Common myeloid progenitor, CD34-positive (primary cell): ENCODE measurements around the gene SCN2A.

ENCODE experiments used
- CTCF ChIA-PET: fragments of 350-600 bp; sonication (Branson Sonifier 250); formaldehyde crosslinking; loops from one replicate; lab custom pipeline; 2021; ENCODE audit warnings: antibody characterized with exemption; lab: Charles Lee
- POLR2A ChIA-PET: fragments of 350-600 bp; sonication (Branson Sonifier 250); formaldehyde crosslinking; loops from one replicate; lab custom pipeline; 2021; ENCODE audit warnings: antibody characterized with exemption; lab: Charles Lee
- DNase-seq, 3 donors: peaks; one replicate each; pipeline versions ENCODE4 v3.0.0 to v3.0.0-alpha.2; 2013
- H3K27ac ChIP-seq, 2 experiments: 1 replicate in 1 of 2; 2 replicates in 1 of 2; pipeline ENCODE4 v1.7.0; 2013; ENCODE audit warnings: inconsistent platforms in 2 of 2, low read length in 2 of 2, mild to moderate bottlenecking in 2 of 2, low read depth in 1 of 2, moderate library complexity in 1 of 2; ENCODE audit not compliant: severe bottlenecking in 2 of 2, insufficient read depth in 1 of 2, poor library complexity in 1 of 2
- H3K27me3 ChIP-seq, 5 experiments: replicated peaks in 2 of 5; 1 replicate in 3 of 5; 2 replicates in 2 of 5; pipeline versions ENCODE4 v1.6.1 to v1.7.0; 2013; ENCODE audit warnings: low read length in 4 of 5, mild to moderate bottlenecking in 2 of 5, moderate library complexity in 2 of 5, inconsistent platforms in 1 of 5; ENCODE audit not compliant: insufficient read depth in 5 of 5, control insufficient read depth in 4 of 5
- H3K36me3 ChIP-seq, 4 experiments: 1 replicate in 2 of 4; 2 replicates in 2 of 4; pipeline versions ENCODE4 v1.6.1 to v1.7.0; 2013; ENCODE audit warnings: low read length in 3 of 4, control low read depth in 1 of 4, mild to moderate bottlenecking in 1 of 4; ENCODE audit not compliant: control insufficient read depth in 4 of 4, insufficient read depth in 4 of 4
- H3K4me1 ChIP-seq, 4 experiments: 1 replicate in 3 of 4; 2 replicates in 1 of 4; pipeline versions ENCODE4 v1.6.1 to v1.7.1; 2013; ENCODE audit warnings: low read length in 3 of 4, mild to moderate bottlenecking in 3 of 4, control low read depth in 1 of 4, inconsistent platforms in 1 of 4, moderate library complexity in 1 of 4; ENCODE audit not compliant: control insufficient read depth in 4 of 4, insufficient read depth in 4 of 4; ENCODE audit errors: control extremely low read depth in 1 of 4
- H3K4me3 ChIP-seq, 7 experiments: 1 replicate in 4 of 7; 2 replicates in 3 of 7; pipeline versions ENCODE4 v1.5.1 to v1.7.0; 2013; ENCODE audit warnings: mild to moderate bottlenecking in 7 of 7, low read length in 6 of 7, moderate library complexity in 6 of 7, inconsistent platforms in 2 of 7, low read depth in 2 of 7, control low read depth in 1 of 7; ENCODE audit not compliant: insufficient read depth in 4 of 7, control insufficient read depth in 1 of 7; ENCODE audit errors: extremely low read depth in 1 of 7
- H3K9me3 ChIP-seq, 5 experiments: 1 replicate in 4 of 5; 2 replicates in 1 of 5; pipeline versions ENCODE4 v1.6.1 to v1.7.1; 2013; ENCODE audit warnings: low read length in 4 of 5, mild to moderate bottlenecking in 2 of 5, inconsistent platforms in 1 of 5, low read depth in 1 of 5, moderate library complexity in 1 of 5; ENCODE audit not compliant: control insufficient read depth in 4 of 5, insufficient read depth in 2 of 5; ENCODE audit errors: control extremely low read depth in 1 of 5
- WGBS: methylation state at CpG from one replicate; pipeline ENCODE4 v1.1.5; 2013; ENCODE audit not compliant: insufficient coverage; 5-methylcytosine and 5-hydroxymethylcytosine counted together

SCN2A gene

GRCh38 chr2:165202239-165202638 is 37.0 kb upstream of the SCN2A start:
- Histone ChIP-seq H3K9me3 (peaks cover 0 to 2% (median 0%) of the 10 kb centered on the region in 5 experiments), H3K4me1 (peaks cover 4 to 10% (median 8%) of the 10 kb centered on the region in 4 experiments), H3K4me3 (no peak overlapping the region), H3K27me3 (no peaks in the 10 kb centered on the region), H3K36me3 (no peaks in the 10 kb centered on the region), H3K27ac (no peak overlapping the region)
- no CpG with 5 or more reads among the region's 1 CpG for WGBS
- ChIA-PET POLR2A (no interaction called here), CTCF (interaction anchor here (0.9 to 3.1 kb wide), 6 partner anchors 12 to 185 kb away, joined by 3 to 33 read pairs (median 4); partner anchors contain the start of gene SCN2A)
- no peak for DNase-seq

GRCh38 chr2:165203689-165204559 is 35.3 kb upstream of the SCN2A start, which contains the start of gene SCN3A:
Gene SCN3A, minus strand, starts transcription at chr2:165204050. Its CDS starts 27,656 bp downstream, at chr2:165176394.
- CTCF ChIA-PET, result interaction anchor here (0.6 to 3.1 kb wide), 20 partner anchors 8 to 394 kb away, joined by 3 to 33 read pairs (median 3); no protein-coding TSS in a partner anchor
- POLR2A ChIA-PET, result no interaction called here
- Histone ChIP-seq H3K4me1 (peaks cover 4 to 10% (median 8%) of the 10 kb centered on the region in 4 experiments), H3K4me3 (peak within 1 kb of the TSS in 5 of 7 experiments; percentile 1 to 61 (median 22)), H3K36me3 (no peaks in the 10 kb centered on the region), H3K27ac (no peak within 1 kb of the TSS), H3K27me3 (no peaks in the 10 kb centered on the region), H3K9me3 (peaks cover 0 to 2% (median 0%) of the 10 kb centered on the region in 5 experiments)
- no CpG with 5 or more reads among the region's 8 CpGs for WGBS
- peak; percentile 55 to 63 (median 62) for DNase-seq

DNA sequence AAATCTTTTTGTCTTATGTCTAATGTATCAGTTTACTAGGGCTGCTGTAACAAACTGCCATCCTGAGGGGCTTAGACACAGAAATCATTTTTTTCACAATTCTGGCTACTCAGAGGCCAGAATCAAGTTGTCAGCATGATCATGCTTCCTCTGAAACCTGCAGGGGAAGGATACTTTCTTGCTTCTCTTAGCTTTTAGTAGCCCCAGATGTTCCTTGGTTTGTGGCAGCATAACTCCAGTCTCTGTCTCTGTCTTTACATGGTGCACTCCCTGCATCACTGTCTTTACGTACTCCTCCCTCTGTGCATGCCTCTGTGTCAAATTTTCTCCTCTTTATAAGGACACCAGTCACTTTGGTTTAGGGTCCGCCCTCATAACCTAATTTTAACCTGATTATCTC is 33.3 kb upstream of the SCN2A start:
- 88% methylated on average over 1 of the region's 2 CpGs for WGBS
- DNase-seq, result no peak
- CTCF ChIA-PET, result interaction anchor here (1.4 to 1.5 kb wide), 2 partner anchors 9 to 213 kb away, joined by 3 to 4 read pairs; no protein-coding TSS in a partner anchor
- Histone ChIP-seq H3K4me3 (no peak overlapping the region), H3K27me3 (no peaks in the 10 kb centered on the region), H3K27ac (no peak overlapping the region), H3K36me3 (no peaks in the 10 kb centered on the region), H3K4me1 (peaks cover 4 to 10% (median 8%) of the 10 kb centered on the region in 4 experiments), H3K9me3 (peaks cover 0 to 2% (median 0%) of the 10 kb centered on the region in 5 experiments)
- POLR2A ChIA-PET, result no interaction called here

DNA sequence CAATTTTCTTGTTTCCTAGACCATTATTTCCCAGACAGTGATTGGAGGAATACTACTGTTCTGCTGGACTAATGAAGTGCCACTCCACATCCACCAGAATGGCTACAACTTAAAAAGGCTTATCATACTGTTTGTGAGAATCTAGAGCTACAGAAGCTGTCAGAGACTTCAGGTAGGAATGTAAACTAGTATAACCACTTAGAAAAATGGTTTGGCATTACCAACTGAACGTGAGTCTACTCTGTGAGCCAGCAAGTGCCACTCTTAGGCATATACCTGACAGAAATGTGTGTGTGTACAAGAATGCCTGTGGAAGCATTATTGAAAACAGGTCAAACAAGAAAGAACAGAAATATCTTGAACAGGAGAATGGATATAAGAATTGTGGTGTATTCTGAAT is 31.1 kb upstream of the SCN2A start:
- no CpG with 5 or more reads among the region's 1 CpG for WGBS
- peaks cover 0 to 2% (median 0%) of the 10 kb centered on the region in 5 experiments for H3K9me3 ChIP-seq
- H3K4me3 ChIP-seq, result no peak overlapping the region
- peaks cover 0 to 5% (median 2%) of the 10 kb centered on the region in 4 experiments for H3K4me1 ChIP-seq
- POLR2A ChIA-PET, result no interaction called here
- no peak overlapping the region for H3K27ac ChIP-seq
- no peak for DNase-seq
- CTCF ChIA-PET, result interaction anchor here (1.1 to 1.8 kb wide), 2 partner anchors 192 to 195 kb away, joined by 3 to 7 read pairs; no protein-coding TSS in a partner anchor
- no peaks in the 10 kb centered on the region for H3K36me3 ChIP-seq
- H3K27me3 ChIP-seq, result no peaks in the 10 kb centered on the region

DNA sequence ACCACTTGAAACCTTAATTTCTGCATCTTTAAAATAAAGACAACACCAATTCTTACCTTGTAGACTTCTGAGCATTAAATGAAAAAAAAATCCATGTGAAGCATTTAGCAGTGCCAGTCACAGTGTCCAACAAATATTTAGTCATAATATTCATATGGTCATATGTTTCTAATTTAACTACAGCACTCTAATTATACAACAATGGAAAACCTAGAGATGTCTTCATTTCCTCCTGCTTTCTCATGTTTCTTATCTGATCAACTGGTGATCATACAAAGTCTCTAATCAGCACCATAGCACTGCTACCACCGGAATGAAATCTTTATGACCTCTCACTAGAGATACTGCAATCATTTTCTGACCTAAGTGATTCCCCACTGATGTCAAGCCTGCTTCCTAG is 25.1 kb upstream of the SCN2A start:
- CTCF ChIA-PET, result no interaction called here
- 80% methylated on average over 1 of the region's 1 CpG for WGBS

GRCh38 chr2:165219481-165219880 is 19.7 kb upstream of the SCN2A start:
- Histone ChIP-seq H3K9me3 (no peaks in the 10 kb centered on the region), H3K4me1 (no peaks in the 10 kb centered on the region), H3K4me3 (no peak overlapping the region), H3K36me3 (no peaks in the 10 kb centered on the region), H3K27ac (no peak overlapping the region), H3K27me3 (no peaks in the 10 kb centered on the region)
- CTCF ChIA-PET, result no interaction called here
- WGBS, result 100% methylated on average over 3 of the region's 3 CpGs
- DNase-seq, result no peak
- POLR2A ChIA-PET, result no interaction called here

More for the DNA sequence above, 25.1 kb upstream of the SCN2A start:
- Histone ChIP-seq H3K27me3 (no peaks in the 10 kb centered on the region), H3K4me3 (no peak overlapping the region), H3K4me1 (no peaks in the 10 kb centered on the region), H3K36me3 (no peaks in the 10 kb centered on the region), H3K27ac (no peak overlapping the region), H3K9me3 (no peaks in the 10 kb centered on the region)
- POLR2A ChIA-PET, result no interaction called here
- DNase-seq, result no peak

DNA sequence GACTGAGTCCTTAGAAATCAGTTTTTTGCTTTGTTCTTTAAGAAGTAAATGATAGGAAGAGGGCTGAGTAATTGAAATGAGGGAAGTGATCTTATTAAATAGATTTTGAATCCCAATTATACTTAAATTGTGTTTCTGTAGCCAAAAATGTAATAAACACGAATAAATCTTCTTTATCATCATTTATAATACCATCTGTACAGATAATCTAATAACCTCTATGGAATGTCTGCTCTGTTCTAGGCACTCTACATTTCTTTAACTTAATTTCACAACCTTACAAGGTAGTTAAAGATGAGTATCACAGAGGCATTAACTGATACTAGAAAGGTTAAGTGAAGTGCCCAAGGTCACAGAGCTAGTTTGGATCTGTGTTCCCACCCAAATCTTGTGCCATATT is 14.3 kb upstream of the SCN2A start:
- no peaks in the 10 kb centered on the region for H3K9me3 ChIP-seq
- no CpG with 5 or more reads among the region's 1 CpG for WGBS
- no peak for DNase-seq
- no peaks in the 10 kb centered on the region for H3K36me3 ChIP-seq
- H3K4me1 ChIP-seq, result no peaks in the 10 kb centered on the region
- H3K4me3 ChIP-seq, result no peak overlapping the region
- POLR2A ChIA-PET, result no interaction called here
- H3K27me3 ChIP-seq, result no peaks in the 10 kb centered on the region
- H3K27ac ChIP-seq, result no peak overlapping the region
- CTCF ChIA-PET, result interaction anchor here (0.9 kb wide), 1 partner anchor 18 kb away, joined by 3 read pairs; no protein-coding TSS in a partner anchor
